Lower leg skin (tissue), 4 donors: ENCODE measurements around the gene FRS2. TPM values are rescaled to one million over a fixed set of nuclear protein-coding genes. Genes with fewer than 3 reads are reported as not detected.

Experiments used
- DNase-seq, 2 donors: peaks; one replicate each; pipeline ENCODE4 v3.0.0-alpha.2; 2019; ENCODE audit warnings: low spot score in 2 of 2
- H3K4me3 ChIP-seq: fragments of 200-600 bp; sonication (generic); 2 replicates; pipeline ENCODE4 v1.5.1; 2017; ENCODE audit warnings: mild to moderate bottlenecking, low read depth; ENCODE audit not compliant: poor library complexity, severe bottlenecking
- POLR2A ChIP-seq, 2 donors: fragments of 450-650 bp; IDR thresholded peaks; one replicate each; pipeline ENCODE4 v1.6.1; 2016 to 2017; ENCODE audit warnings: antibody characterized with exemption in 2 of 2, mild to moderate bottlenecking in 1 of 2, moderate library complexity in 1 of 2
- WGBS, 2 donors: methylation state at CpG; one replicate each; pipeline ENCODE4 v1.1.5; 2018; 5-methylcytosine and 5-hydroxymethylcytosine counted together
- intact Hi-C: fragments of 100-400 bp; cut with DNase I; formaldehyde crosslinking; loops from one replicate; pipeline ENCODE4 v1.15.0; 2023; ENCODE audit warnings: low total_unique reads
- total RNA-seq, 4 donors: library from RNA; depleted of rRNA; stranded (reverse); fragments of >200 nt; gene quantifications; one replicate each; pipeline ENCODE4 v1.1.0, GENCODE V29; 2016
- TF ChIP-seq, protein P1 (sequence below), 3 donors: fragments of 450-650 bp; IDR thresholded peaks; one replicate each; pipeline ENCODE4 v1.5.1; 2016; ENCODE audit warnings: antibody characterized with exemption in 3 of 3, mild to moderate bottlenecking in 3 of 3, moderate library complexity in 2 of 3

FRS2 gene
- total RNA-seq, 4 donors from 2014 or later: 33.7 to 64.7 (median 43.5) TPM

DNA sequence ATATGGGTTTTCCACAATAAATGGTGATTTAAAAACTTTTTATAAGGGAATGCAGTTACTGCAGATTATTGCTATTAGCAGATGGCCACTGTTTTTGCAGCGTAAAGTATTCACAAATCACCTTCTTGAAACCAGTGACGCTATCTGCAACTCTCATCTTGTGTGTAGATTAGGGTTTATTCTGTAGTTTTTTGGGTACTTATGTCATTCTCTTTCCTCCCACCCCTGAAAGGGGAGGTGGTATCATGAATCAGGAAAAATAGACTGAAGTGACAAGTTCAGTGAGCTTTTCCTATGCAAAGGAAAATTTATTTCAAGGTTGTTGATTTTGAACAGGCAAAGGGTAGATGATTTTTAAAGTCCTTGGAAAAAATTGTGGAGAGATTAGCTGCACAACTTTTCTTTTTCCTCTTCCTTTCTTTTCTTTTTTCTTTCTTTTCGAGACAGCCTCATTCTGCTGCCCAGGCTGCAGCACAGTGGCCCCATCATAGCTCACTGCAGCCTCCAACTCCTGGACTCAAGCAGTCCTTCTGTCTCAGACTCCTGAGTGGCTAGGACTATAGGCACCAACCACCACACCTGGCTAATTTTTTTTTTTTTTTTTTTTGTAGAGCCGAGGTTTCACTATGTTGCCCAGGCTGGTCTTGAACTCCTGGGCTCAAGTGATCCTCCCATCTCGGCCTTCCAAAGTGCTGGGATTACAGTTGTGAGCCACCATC is 1.6 kb downstream of the FRS2 start:
- no peak overlapping the region for H3K4me3 ChIP-seq
- DNase-seq: no peak
- intact Hi-C loops: no loop called here
- TF ChIP-seq, protein P1, sequence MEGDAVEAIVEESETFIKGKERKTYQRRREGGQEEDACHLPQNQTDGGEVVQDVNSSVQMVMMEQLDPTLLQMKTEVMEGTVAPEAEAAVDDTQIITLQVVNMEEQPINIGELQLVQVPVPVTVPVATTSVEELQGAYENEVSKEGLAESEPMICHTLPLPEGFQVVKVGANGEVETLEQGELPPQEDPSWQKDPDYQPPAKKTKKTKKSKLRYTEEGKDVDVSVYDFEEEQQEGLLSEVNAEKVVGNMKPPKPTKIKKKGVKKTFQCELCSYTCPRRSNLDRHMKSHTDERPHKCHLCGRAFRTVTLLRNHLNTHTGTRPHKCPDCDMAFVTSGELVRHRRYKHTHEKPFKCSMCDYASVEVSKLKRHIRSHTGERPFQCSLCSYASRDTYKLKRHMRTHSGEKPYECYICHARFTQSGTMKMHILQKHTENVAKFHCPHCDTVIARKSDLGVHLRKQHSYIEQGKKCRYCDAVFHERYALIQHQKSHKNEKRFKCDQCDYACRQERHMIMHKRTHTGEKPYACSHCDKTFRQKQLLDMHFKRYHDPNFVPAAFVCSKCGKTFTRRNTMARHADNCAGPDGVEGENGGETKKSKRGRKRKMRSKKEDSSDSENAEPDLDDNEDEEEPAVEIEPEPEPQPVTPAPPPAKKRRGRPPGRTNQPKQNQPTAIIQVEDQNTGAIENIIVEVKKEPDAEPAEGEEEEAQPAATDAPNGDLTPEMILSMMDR (IDR thresholded peaks at IDR 0.05): no peak
- no peak for TF ChIP-seq POLR2A (IDR thresholded peaks at IDR 0.05)
- 60 to 63% methylated on average over 5 of the region's 5 CpGs for WGBS, 2 donors

DNA sequence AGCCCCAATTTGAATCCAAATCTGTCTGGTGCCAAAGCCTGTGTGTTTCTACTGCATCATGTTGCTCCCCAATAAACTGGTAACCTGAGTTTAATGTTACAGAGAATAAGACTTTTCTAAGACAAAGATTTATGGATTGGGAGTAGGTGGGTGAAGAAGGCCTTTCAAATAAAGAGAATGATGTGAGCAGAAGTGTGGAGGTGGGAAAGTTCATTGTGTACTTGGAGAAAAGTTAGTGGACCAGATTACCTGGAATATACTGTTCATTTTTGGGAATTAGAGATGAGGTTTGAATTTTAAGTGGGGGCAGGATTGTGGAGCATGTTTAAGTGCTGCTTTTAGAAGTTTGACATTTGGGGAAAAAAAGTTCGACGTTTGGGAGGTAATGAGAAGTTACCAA is 3.1 kb downstream of the FRS2 start:
- WGBS, 2 donors: 70 to 73% methylated on average over 2 of the region's 2 CpGs
- intact Hi-C loops: no loop called here
- DNase-seq: no peak
- H3K4me3 ChIP-seq: no peak overlapping the region
- TF ChIP-seq POLR2A (IDR thresholded peaks at IDR 0.05): no peak
- TF ChIP-seq, protein P1 (IDR thresholded peaks at IDR 0.05): no peak

DNA sequence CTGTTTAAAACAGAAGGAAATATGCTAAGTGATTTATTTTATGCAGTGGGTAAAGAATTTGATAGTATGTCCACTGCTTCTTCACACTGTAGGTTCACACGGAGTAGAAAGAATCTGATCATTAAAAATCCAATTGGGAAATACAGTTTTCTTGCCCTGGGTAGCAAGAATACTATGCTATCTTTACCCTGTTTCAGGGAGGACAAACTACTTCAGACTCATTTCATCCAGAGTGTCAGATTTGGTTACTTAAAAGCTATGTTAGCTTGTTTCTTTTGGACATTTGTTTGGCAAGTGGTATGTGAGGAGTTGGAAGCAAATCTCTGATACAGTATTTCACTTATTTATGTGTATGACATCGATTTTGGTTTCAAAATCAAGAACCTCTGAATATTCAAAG is 4.3 kb downstream of the FRS2 start:
- TF ChIP-seq, protein P1 (IDR thresholded peaks at IDR 0.05): no peak
- no peak for TF ChIP-seq POLR2A (IDR thresholded peaks at IDR 0.05)
- no peak for DNase-seq
- WGBS, 2 donors: 33 to 42% methylated on average over 2 of the region's 2 CpGs
- no peak overlapping the region for H3K4me3 ChIP-seq
- intact Hi-C loops: no loop called here

DNA sequence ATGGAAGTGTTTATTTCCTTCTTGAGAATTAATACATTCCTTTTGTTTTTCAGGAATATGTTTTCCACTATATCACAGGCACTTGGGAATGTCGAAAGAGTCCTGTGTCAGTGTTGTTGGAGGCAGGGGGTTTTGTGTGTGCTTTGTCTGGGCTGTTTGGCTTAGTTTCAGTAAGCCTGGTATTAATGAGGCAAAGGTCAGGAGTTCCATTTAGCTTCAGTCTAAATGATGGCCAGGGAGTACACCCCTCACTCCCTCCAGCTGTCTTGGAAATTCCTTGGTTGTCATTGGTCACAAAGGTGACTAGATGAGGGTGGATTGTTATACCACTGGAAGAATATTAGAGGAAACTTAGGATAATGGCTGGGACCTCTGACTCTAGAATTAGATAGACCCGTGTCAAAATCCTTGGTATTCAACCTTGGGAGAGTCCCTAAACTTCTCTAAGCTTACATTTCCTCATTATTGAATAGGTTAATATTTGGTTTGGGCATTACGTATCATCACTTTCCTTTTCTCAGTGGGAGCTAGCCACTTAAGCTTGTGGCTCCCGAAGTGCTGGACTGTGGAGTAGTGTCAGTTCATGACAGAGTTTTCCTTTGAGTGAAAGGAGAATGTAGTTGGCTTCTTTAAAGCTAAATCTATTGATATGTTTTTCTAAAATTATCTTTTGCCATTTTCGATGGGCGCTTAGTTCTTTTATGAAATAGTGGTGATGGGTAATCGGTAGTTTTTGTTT is 5.2 kb downstream of the FRS2 start:
- TF ChIP-seq, protein P1 (IDR thresholded peaks at IDR 0.05): no peak
- TF ChIP-seq POLR2A (IDR thresholded peaks at IDR 0.05): no peak
- no peak overlapping the region for H3K4me3 ChIP-seq
- intact Hi-C loops: no loop called here
- 53 to 62% methylated on average over 7 of the region's 7 CpGs for WGBS, 2 donors
- no peak for DNase-seq

DNA sequence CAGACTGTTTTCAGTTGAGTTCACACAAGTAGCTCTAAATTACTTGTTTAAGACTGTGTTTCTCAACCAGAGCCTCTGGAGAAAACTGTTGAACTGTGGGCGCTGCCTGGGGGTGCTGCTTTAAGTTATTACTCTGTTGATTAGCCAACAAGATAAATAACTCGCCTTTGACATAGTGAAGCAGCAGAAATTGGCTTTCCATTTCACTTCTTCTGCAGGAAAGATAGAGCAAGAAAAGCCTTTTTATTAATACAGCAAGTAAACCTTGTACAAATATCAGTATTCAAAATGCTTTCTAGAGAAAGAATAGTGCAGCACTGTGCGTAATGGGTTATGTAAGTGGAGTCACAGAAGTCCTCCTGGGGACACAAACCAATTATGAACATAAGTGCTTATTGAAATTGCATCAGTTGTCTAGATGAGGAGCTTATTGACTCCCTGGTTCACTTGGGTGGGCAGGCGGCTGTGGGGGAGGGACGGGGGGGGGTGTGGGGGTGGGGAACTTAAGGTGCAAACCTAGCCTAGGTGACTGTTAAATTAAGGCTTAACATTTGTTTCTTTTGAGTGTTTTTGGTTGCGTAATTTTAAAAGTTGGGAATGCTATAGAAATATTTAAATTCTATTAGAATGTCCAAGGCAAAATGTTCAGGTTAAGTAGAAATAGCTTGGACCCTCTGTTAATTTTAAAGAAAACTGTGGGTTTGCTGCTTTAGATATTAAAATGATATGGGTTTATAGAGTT is 6.3 kb downstream of the FRS2 start:
- WGBS, 2 donors: 37% methylated on average over 6 of the region's 6 CpGs
- no peak overlapping the region for H3K4me3 ChIP-seq
- intact Hi-C loops: no loop called here
- no peak for TF ChIP-seq POLR2A (IDR thresholded peaks at IDR 0.05)
- TF ChIP-seq, protein P1 (IDR thresholded peaks at IDR 0.05): no peak
- DNase-seq: no peak
